Measurements from ENCODE around the gene GPATCH2L.
A peak's percentile ranks its signal among the peaks of the same experiment; 100 is the strongest.

GPATCH2L gene

DNA sequence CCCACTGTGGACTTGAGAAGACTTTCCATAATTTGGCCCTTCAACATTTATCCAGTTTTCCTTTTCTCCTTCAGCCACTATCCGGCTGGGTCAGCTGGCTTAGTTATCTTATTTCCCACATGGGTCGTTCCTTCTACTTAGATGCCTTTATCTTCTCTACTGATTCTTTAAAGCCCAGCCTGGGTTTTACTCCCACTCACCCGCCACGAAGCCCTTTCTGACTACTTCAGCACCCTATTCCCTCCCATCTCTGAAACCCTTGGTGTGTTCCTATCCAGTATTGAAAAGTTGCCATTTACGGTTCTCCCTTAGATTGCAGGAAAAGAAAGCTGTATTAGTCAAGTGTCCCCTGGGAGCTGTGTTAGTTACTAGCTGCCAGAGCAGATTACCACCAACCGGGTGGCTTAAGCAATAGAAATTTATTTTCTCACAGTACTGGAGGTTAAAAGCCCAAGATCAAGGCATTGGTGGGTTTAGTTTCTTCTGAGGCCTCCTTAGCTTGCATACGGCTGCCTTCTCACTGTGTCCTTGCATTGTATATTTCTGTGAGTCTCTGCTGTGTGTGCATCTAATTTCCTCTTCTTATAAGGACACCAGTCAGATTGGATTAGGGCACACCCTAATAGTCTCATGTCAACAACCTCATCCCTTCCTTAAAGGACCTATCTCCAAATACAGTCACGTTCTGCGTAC lies 105.5 kb downstream of the GPATCH2L start:
- no peak for DNase-seq (ENCODE audit: low spot score)

DNA sequence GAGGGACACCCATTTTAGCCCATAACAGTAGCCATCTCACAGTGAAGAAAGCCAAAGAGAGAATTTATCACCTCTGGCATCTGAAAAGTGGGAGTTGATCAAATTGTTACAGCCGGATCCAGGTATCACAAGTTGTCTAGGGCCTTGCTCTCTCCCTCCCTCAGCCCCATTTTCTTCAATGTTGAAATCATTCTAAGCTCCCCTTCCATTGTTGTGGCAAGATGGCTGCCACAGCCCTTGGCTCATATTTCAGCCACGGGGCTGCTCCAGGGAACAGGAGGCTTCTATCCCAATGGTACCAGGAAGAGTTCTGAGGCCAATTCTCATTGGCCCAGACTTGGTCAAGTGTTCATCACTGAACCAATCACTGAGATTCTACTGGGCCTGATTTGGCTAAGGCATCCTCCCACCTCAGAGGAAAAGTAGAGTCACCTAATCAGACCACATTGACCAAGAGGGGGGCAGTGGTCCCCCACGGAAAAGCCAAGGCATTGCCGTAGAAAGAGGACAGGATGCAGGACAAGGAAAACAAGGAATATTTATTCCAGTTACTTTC lies 106.2 kb downstream of the GPATCH2L start:
- no peak for DNase-seq (ENCODE audit: low spot score)

DNA sequence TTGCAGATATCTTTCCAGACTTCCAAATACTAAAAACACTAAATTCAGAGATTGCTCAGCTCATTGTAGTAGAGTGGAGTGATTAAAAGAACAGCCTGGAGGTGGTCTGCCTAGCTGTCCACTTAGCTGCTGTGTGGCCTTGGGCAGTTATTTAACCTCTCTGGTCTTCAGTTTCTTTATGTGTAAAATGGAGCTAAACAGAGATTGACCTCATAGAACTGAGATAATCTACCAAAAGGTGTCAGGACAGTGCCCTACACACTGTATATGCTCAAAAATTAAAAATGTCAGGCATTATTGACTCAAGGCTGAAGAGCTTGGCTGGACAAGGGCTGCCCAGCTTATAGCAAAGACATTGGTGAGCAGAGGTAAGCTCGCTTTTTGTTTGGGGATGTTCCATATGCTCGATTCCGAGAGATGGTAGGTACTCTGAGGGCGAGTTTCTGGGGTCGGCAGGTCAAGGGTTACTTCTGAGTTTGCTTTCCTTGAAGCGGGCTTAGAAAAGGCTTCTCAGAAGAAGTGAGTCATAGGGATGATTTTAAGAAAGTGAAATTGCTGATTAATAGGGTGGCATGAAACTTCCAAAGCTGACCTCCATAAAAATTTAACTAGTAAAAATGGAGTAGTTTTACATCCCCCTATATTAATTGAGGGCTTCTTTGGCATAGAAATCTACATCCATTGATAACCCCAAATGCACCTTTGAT lies 107.5 kb downstream of the GPATCH2L start:
- DNase-seq (ENCODE audit: low spot score): no peak

DNA sequence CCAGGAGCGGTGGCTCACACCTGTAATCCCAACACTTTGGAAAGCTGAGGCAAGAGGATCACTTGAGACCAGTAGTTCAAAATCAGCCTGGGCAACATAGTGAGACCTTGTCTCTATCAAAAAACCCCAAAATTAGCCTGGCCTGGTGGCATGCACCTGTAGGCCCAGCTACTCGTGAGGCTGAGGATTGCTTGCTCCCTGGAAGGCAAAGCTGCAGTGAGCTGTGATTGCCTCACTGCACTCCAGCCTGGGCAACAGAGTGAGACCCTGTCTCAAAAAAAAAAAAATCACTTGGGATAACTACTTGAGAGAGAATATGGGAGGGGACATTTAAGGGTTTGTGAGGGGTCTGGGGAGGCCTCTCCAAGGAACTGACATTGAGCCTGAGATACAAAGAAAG lies 109.0 kb downstream of the GPATCH2L start:
- DNase-seq (ENCODE audit: low spot score): no peak

DNA sequence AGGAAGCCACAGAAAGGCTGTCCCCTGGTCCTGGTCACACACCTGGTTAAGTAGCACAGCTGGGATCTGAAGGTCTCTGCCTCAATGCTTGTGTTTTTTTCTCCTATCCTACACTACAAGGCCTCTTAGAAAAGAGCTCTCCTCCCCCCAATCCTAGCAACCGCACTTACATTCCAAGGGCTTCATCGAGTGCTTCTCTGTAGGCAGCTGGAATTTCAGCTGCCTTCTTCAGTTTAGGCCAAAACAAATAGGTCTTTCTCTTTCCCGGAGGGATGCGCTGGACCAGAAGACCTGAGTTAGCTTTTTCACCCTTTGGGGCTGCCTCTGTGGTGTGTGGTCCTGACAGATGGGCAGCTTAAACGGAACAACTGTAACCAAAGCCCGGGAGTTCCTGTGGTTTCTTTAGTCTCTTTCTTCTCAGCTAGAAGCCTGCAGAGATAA lies 109.7 kb downstream of the GPATCH2L start:
- peak; percentile 38 for DNase-seq (ENCODE audit: low spot score)

DNA sequence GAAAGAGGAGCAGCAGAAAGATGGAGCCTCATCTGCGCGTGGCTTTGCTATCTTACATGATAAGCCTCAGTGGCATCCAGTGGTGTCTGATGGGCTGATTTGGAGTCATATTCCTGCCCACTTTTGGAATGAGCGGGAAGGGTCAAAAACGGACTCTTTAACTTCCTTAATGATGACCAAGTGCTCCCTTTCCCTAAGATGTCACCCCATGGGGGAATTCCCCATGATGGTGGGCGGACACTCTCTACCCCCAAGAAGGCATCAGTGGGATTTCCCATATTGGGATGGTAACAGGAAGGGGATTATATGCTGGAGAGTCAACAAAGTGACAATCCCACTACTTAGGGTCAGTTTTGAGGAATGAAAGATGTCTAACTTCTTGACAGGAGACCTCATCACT lies 110.9 kb downstream of the GPATCH2L start:
- DNase-seq (ENCODE audit: low spot score): no peak
